Testis (tissue), 3 donors: ENCODE results near the gene SASH1. TPM values are rescaled to one million over a fixed set of nuclear protein-coding genes. Genes with fewer than 3 reads are reported as not detected.

ENCODE experiments used
- DNase-seq: peaks from one replicate; pipeline ENCODE4 v3.0.0-alpha.2; 2019
- H3K27ac ChIP-seq, 2 donors: fragments of 200-600 bp; sonication (generic); one replicate each; pipeline ENCODE4 v1.5.1; 2019
- H3K27me3 ChIP-seq: fragments of 200-600 bp; sonication (generic); one replicate; pipeline ENCODE4 v1.5.1; 2019
- H3K36me3 ChIP-seq: fragments of 200-600 bp; sonication (generic); one replicate; pipeline ENCODE4 v1.5.1; 2017; ENCODE audit warnings: low read depth; ENCODE audit errors: missing control alignments
- H3K4me1 ChIP-seq: fragments of 200-600 bp; sonication (generic); one replicate; pipeline ENCODE4 v1.5.1; 2019
- H3K4me3 ChIP-seq, 2 donors: fragments of 200-600 bp; sonication (generic); one replicate each; pipeline ENCODE4 v1.5.1; 2017 to 2019
- H3K9me3 ChIP-seq: fragments of 200-600 bp; sonication (generic); one replicate; pipeline ENCODE4 v1.5.1; 2017
- CTCF ChIP-seq, 3 experiments: fragments of 450-650 bp in 2 of 3; fragments of 200-600 bp in 1 of 3; sonication (generic) in 1 of 3; IDR thresholded peaks; one replicate each; pipeline ENCODE4 v1.5.1; 2016 to 2019; ENCODE audit warnings: antibody characterized with exemption in 3 of 3, mild to moderate bottlenecking in 2 of 3, moderate library complexity in 1 of 3
- POLR2A ChIP-seq: fragments of 450-650 bp; IDR thresholded peaks from one replicate; pipeline ENCODE4 v1.6.1; 2017; ENCODE audit warnings: antibody characterized with exemption, mild to moderate bottlenecking, moderate library complexity
- WGBS, 2 donors: methylation state at CpG; one replicate each; pipeline ENCODE4 v1.1.5; 2018; 5-methylcytosine and 5-hydroxymethylcytosine counted together
- intact Hi-C: fragments of 100-400 bp; cut with DNase I; formaldehyde crosslinking; loops from one replicate; pipeline ENCODE4 v1.15.1; 2023; ENCODE audit warnings: low total_unique reads
- polyA plus RNA-seq: library from polyadenylated mRNA; stranded (reverse); fragments of 350-450 nt; fragmentation: Illumina TruSeq; extraction: RNeasy Lipid Tissue Mini Kit (QIAGEN cat#74804); gene quantifications from one replicate; pipeline ENCODE4 v1.2.3, GENCODE V29; 2014; ENCODE audit warnings: low read depth, low replicate concordance; ENCODE audit not compliant: insufficient read depth
- total RNA-seq, 2 donors: library from RNA; depleted of rRNA; stranded (reverse); fragments of >200 nt; gene quantifications; one replicate each; pipeline ENCODE4 v1.2.3, GENCODE V29; 2016

SASH1 gene
- total and polyA plus RNA-seq, 3 donors from 2014 or later, result 12.1 to 42.1 (median 40.3) TPM

- 87 to 91% methylated on average over 17 to 24 of the region's 24 CpGs for WGBS, 2 donors
- intact Hi-C loops, result no loop called here
These were observed 190.9 kb downstream of the SASH1 start for GRCh38 chr6:148533309-148534107.

GRCh38 chr6:148534871-148535270, 192.2 kb downstream of the SASH1 start:
- intact Hi-C loops, result no loop called here
- H3K36me3 ChIP-seq, result no peaks in the 10 kb centered on the region
- DNase-seq, result no peak
- 69 to 82% methylated on average over 6 of the region's 6 CpGs for WGBS, 2 donors
- H3K27ac ChIP-seq, result no peak overlapping the region
- H3K27me3 ChIP-seq, result no peaks in the 10 kb centered on the region
- H3K4me1 ChIP-seq, result peaks cover 4% of the 10 kb centered on the region
- H3K4me3 ChIP-seq, result no peak overlapping the region
- H3K9me3 ChIP-seq, result no peaks in the 10 kb centered on the region
- TF ChIP-seq POLR2A (no peak), CTCF (IDR thresholded peaks at IDR 0.05) (no peak)

More at GRCh38 chr6:148533309-148534107, 190.9 kb downstream of the SASH1 start:
- Histone ChIP-seq H3K4me3 (no peak overlapping the region), H3K36me3 (no peaks in the 10 kb centered on the region), H3K27ac (no peak overlapping the region), H3K9me3 (no peaks in the 10 kb centered on the region), H3K27me3 (no peaks in the 10 kb centered on the region), H3K4me1 (peaks cover 6% of the 10 kb centered on the region)
- TF ChIP-seq POLR2A (no peak), CTCF (IDR thresholded peaks at IDR 0.05) (no peak)
- no peak for DNase-seq

GRCh38 chr6:148535381-148535780, 192.7 kb downstream of the SASH1 start:
- H3K9me3 ChIP-seq, result no peaks in the 10 kb centered on the region
- no peaks in the 10 kb centered on the region for H3K36me3 ChIP-seq
- no peak overlapping the region for H3K27ac ChIP-seq
- intact Hi-C loops, result no loop called here
- 85 to 92% methylated on average over 7 of the region's 7 CpGs for WGBS, 2 donors
- TF ChIP-seq CTCF (IDR thresholded peaks at IDR 0.05) (no peak), POLR2A (no peak)
- no peak for DNase-seq
- H3K27me3 ChIP-seq, result no peaks in the 10 kb centered on the region
- no peak overlapping the region for H3K4me3 ChIP-seq
- no peaks in the 10 kb centered on the region for H3K4me1 ChIP-seq

- H3K27me3 ChIP-seq, result no peaks in the 10 kb centered on the region
- no peak overlapping the region for H3K4me3 ChIP-seq
- intact Hi-C loops, result no loop called here
- H3K9me3 ChIP-seq, result no peaks in the 10 kb centered on the region
- no peak for DNase-seq
- H3K27ac ChIP-seq, result no peak overlapping the region
- TF ChIP-seq CTCF (IDR thresholded peaks at IDR 0.05) (no peak), POLR2A (no peak)
- no peaks in the 10 kb centered on the region for H3K4me1 ChIP-seq
- 96 to 97% methylated on average over 3 of the region's 3 CpGs for WGBS, 2 donors
- H3K36me3 ChIP-seq, result no peaks in the 10 kb centered on the region
These were observed 193.3 kb downstream of the SASH1 start for GRCh38 chr6:148535976-148536375.
